RKO (cell line): Measurements from ENCODE around the gene SRRD.
"Not testable (repeated sequence)": the region's sequence is repeated elsewhere in the genome, so short reads cannot be mapped to it uniquely, and the experiment has no call there.

Source experiments
- DNase-seq: peaks from one replicate; pipeline ENCODE4 v3.0.0-alpha.2; 2016; ENCODE audit warnings: low spot score

Gene SRRD, protein sequence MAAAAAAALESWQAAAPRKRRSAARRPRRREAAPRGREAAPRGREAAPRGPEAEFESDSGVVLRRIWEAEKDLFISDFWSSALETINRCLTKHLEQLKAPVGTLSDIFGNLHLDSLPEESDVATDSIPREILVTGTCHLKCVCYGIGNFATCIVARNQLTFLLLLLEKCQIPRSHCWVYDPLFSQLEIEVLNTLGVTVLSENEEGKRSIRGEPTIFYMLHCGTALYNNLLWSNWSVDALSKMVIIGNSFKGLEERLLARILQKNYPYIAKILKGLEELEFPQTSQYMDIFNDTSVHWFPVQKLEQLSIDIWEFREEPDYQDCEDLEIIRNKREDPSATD

GRCh38 chr22:26483439-26484359 lies at the start of gene SRRD, which contains the start of gene HPS4:
TSS of gene SRRD (plus strand) at chr22:26483877. CDS start at chr22:26483891, 14 bp downstream.
TSS of gene HPS4 (minus strand) at chr22:26483783. CDS start at chr22:26481762, 2,021 bp downstream.
- DNase-seq, result peak; percentile 91

DNA sequence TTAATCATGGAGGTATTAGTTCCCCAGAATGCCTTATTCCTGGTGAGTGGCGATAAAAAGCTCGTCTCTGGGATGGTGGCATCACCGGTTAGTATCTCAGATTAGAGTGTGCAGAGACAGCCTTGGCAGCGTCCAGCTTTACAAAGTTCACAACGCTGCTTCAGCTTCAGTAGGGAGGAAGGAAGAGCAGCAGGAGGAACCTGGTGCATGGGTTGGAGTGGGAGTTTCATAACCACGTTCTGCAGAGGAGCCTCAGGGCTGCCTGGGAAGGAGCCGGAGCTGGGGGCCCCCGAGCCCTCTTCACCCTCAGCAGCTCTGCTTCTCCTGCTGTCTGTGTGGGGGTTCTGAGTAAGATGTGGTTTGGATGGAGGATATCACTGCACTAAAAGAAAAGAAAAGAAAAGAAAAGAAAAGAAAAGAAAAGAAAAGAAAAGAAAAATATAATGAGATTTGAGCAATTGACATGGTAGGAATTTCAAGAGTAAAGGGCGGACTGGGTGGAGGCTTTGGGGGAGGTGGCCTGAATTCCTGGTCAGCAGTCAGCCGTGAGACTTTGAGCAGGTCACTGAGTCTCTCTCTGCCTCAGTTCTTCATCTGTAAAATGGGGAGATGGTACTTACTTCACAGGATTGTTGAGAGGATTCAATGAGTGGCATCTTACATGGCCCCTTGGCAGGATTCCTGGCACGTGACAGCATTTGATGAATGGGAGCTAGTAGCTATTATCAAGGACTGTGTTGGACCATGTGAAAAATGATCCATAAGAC lies 48.2 kb upstream of the SRRD start:
- no peak for DNase-seq

DNA sequence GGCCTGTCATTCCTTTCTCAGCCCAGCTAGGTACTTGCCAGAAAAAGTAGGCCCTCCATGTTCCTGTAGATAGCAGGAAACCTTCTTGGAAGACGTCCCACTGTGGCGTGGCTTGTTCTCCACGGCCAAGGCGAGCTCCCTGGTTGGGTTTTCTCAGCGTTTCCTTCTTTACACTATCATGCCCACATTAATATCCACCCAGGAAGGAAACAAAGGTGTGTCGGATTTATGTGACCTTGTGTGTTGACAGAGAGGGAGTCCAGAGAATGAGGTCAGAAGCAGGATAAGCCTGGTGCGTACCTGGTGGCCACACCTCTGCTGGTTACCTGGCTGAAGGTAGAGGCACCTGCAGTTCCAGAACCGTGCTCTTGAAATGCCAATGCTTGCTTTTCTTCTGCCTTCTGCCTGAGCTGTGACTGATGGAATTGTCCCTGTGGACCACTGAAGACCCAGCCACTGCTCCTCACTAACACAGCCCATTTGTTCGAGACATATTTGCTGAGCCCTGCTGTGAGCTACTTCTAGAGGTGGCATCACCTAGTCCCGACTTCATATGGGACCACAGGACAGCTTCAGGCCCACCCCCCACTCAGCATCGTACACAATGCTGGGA lies 46.7 kb upstream of the SRRD start:
- no peak for DNase-seq

- DNase-seq, result no peak
Observed at GRCh38 chr22:26437694-26438392, 45.8 kb upstream of the SRRD start.

GRCh38 chr22:26438776-26439175 lies 44.9 kb upstream of the SRRD start:
- not testable (repeated sequence) for DNase-seq

GRCh38 chr22:26439559-26439958 lies 44.1 kb upstream of the SRRD start:
- DNase-seq, result no peak

GRCh38 chr22:26442086-26442756 lies 41.5 kb upstream of the SRRD start:
- DNase-seq, result no peak

GRCh38 chr22:26443901-26444690 lies 39.6 kb upstream of the SRRD start:
- DNase-seq, result no peak

- DNase-seq, result no peak
Observed at GRCh38 chr22:26444777-26445176, 38.9 kb upstream of the SRRD start.

- no peak for DNase-seq
Observed at GRCh38 chr22:26445577-26446275, 38.0 kb upstream of the SRRD start.

DNA sequence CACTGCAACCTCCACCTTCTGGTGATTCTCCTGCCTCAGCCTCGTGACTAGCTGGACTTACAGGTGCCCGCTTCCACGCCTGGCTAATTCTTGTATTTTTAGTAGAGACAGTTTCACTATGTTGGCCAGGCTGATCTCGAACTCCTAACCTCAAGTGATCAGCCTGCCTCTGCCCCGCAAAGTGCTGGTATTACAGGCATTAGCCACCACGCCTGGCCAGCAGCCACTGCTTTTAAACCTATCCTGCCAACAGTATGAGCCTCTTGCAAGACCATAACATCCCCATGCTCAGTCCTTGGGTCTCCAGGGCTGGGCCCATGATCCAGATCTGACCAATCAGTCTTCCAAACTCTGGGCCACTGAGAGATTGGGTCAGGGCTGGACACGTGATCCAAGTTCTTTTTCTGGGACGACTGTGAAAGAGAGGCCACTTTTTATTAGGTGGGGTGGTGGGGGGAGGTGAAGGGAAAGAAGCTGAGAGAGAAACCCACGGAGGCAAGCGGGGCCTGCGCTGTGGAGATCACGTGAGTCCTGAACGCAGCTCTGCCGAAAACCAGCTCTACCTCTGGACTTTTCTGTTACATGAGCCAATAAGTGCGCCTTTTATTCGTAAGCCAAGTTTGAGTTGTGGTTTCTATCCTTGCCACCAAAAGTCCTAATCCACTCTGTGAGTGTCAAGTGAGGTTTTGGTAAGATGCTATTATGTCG lies 36.7 kb upstream of the SRRD start:
- no peak for DNase-seq

DNA sequence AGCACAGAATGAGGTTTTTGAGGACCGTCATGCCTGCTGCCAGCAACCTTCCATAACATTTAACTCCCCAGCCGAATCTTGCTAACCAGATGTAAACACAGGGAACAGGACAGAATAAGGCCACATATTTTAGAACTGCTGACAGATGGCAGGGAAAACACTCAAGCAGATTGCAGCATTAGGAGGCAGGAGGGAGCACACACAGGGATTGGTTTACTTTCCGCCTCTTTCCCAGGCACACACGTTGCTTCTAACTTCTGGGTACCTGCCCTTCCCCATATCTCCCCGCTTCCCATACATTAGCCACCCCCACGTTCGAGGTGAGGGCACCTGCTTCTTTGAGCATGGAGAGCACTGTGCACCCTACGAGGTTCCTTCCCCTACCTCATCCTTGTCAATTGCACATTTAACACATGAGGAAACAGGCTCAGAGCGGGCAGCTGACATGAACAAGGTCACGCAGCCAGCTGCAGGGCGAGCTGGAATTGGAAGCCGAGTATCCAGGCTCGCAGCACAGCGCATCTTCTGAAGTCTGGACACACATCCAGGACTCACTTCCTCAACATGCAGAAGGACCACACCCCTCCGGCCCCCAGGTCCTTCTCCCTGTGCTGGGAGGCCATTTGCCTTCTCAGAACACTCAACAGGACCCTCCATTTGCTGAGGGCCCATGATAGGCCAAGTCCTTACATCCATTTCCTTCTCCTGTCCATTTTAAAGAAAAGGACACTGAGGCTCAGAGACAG lies 35.9 kb upstream of the SRRD start:
- DNase-seq, result no peak

GRCh38 chr22:26448334-26448733 lies 35.3 kb upstream of the SRRD start:
- no peak for DNase-seq

DNA sequence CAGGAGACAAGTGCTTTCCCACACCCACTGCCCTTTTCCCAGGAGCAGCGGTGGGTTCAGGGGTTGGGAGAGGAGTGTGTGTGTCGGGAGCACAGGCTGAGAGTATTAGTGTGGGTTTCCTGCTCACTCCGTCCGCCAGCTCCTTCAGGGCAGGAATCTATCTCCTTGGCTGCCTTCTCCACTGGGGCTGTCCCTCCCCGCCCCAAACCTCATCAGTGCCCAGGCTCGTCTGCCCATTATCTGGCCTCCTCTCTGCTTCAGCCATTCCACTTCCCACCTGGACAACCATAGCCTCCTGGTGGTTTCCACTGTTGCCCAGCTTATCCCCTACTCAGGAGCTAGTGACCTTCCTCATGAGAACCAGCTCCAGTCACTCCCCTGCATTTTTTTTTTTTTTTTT lies 34.7 kb upstream of the SRRD start:
- DNase-seq, result no peak

- DNase-seq, result no peak
Observed at GRCh38 chr22:26450453-26451185, 33.1 kb upstream of the SRRD start.

DNA sequence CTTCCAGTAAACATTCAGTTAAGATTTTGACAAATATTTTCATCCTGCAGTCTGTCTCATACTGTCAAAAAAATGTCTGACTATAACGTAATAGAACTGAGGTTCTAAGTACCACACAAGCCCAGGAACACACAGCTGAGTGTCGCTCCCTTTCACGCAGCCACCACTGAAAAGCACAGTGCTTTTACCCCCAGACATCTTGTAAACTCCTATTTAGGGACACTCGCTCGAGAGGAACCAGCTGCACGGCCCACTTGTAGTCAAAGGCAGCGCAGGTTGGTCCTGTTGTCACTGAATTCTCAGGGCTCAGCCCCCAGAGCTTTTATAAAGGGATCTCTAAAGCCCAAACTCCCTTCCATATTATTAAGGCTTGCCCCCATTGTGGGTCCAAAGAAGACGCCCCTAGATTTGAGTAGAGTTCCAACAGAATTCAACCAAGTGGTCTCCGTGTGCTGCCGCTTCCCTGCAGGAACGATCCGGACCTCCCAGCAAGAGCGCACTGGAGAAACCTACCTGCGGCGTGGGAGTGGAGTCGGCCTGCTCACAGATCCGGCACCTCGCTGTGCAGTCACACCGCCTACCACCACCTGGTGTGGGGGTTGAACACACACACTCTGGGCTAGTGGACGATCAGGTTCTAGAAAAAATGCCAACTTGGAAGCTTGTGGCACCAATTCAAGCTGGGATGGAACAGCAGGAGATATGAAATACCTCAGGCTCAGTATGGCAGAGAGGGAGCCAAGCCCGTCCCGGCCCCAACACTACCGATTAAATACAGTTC lies 31.3 kb upstream of the SRRD start:
- no peak for DNase-seq
